GM12874 (cell line): ENCODE data around the gene WAPL.
A peak's percentile ranks its signal among the peaks of the same experiment; 100 is the strongest.

Source experiments
- TF ChIP-seq, protein P1 (sequence below): IDR thresholded peaks from 2 replicates; pipeline ENCODE4 v1.5.1; 2011; ENCODE audit warnings: low read depth, mild to moderate bottlenecking, control low read depth, low read length, moderate library complexity; ENCODE audit not compliant: insufficient read depth

WAPL gene, protein sequence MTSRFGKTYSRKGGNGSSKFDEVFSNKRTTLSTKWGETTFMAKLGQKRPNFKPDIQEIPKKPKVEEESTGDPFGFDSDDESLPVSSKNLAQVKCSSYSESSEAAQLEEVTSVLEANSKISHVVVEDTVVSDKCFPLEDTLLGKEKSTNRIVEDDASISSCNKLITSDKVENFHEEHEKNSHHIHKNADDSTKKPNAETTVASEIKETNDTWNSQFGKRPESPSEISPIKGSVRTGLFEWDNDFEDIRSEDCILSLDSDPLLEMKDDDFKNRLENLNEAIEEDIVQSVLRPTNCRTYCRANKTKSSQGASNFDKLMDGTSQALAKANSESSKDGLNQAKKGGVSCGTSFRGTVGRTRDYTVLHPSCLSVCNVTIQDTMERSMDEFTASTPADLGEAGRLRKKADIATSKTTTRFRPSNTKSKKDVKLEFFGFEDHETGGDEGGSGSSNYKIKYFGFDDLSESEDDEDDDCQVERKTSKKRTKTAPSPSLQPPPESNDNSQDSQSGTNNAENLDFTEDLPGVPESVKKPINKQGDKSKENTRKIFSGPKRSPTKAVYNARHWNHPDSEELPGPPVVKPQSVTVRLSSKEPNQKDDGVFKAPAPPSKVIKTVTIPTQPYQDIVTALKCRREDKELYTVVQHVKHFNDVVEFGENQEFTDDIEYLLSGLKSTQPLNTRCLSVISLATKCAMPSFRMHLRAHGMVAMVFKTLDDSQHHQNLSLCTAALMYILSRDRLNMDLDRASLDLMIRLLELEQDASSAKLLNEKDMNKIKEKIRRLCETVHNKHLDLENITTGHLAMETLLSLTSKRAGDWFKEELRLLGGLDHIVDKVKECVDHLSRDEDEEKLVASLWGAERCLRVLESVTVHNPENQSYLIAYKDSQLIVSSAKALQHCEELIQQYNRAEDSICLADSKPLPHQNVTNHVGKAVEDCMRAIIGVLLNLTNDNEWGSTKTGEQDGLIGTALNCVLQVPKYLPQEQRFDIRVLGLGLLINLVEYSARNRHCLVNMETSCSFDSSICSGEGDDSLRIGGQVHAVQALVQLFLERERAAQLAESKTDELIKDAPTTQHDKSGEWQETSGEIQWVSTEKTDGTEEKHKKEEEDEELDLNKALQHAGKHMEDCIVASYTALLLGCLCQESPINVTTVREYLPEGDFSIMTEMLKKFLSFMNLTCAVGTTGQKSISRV (N-terminal part only)

DNA sequence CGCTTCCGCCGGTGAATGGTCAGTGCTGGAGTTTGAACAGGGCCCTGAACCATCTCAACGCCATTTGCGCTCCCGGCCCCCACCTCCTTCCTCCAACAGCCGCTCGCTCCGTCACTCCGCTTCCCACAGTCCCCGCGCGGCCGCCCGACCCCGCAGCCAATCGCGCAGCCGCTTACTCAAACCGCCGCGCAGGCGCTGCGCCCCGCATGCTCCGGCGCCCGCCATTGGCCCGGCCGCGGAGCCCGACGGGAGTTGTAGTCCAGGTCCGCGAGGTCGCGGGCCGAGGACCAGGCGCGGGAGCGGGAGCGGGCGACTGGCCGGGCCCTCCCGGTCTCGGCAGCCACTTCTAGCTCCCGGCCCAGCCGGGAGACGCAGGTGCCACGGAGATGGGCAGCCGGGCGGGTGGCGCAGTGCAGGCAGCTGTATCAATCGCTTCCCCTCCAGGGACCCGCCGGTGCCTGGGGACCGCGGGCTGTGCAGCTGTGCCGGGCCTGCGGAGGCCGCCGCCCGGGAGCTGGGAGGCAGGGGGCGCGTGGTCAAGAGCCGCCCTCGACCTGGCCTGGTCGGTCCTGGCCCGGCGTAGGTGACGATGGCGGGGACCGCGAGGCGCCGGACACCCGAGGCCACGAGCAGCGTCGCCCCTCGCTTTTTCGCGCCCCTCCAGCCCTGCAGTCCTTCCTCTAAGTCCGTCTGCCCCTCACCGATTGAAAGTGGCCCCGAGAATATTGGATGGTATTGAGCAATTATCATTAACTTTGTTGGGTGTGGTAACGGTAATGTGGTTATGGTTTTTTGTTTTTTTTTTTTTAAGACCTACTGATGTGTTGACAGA is at the start of gene WAPL:
TSS of gene WAPL (minus strand) at position 115 of the 832 bp plus-strand sequence. CDS start 3,723 bp downstream, outside the sequence.
- TF ChIP-seq, protein P1, sequence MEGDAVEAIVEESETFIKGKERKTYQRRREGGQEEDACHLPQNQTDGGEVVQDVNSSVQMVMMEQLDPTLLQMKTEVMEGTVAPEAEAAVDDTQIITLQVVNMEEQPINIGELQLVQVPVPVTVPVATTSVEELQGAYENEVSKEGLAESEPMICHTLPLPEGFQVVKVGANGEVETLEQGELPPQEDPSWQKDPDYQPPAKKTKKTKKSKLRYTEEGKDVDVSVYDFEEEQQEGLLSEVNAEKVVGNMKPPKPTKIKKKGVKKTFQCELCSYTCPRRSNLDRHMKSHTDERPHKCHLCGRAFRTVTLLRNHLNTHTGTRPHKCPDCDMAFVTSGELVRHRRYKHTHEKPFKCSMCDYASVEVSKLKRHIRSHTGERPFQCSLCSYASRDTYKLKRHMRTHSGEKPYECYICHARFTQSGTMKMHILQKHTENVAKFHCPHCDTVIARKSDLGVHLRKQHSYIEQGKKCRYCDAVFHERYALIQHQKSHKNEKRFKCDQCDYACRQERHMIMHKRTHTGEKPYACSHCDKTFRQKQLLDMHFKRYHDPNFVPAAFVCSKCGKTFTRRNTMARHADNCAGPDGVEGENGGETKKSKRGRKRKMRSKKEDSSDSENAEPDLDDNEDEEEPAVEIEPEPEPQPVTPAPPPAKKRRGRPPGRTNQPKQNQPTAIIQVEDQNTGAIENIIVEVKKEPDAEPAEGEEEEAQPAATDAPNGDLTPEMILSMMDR, result no peak

DNA sequence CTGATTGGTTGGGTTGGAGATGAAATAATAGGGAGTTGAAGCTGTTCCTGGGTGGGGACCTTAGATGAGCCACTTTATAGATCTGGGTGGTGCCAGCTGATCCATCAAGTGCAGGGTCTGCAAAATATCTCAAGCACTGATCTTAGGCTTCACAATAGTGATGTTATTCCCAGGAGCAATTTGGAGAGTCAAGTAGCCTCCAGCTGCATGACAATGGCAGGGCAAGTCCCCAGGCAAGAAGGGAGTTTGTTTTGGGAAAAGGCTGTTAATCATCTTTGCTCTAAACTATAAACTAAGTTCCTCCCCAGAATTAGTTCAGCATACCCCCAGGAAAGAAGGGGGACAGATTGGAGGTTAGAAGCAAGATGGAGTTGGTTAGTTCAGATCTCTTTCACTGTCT is 47.7 kb upstream of the WAPL start:
- TF ChIP-seq, protein P1, result no peak

DNA sequence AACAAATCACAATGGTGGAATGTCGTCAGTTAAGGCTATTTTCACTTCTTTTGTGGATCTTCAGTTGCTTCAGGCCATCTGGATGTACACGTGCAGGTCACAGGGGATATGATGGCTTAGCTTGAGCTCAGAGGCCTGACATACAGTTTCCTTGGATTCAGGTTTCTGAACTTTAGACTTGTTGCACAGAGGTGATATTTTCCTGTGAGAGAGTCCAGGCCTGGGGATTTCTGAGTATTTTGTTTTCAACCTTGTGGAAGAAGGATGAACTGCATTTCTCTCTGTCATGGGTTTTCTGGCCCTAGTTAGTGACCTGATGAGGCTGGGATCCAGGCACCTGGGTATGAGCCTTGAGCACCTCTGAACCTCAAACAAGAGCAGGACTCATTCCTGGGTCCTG is 44.9 kb upstream of the WAPL start:
- TF ChIP-seq, protein P1, result peak; percentile 17; the same call in 1 of the 2 replicates

DNA sequence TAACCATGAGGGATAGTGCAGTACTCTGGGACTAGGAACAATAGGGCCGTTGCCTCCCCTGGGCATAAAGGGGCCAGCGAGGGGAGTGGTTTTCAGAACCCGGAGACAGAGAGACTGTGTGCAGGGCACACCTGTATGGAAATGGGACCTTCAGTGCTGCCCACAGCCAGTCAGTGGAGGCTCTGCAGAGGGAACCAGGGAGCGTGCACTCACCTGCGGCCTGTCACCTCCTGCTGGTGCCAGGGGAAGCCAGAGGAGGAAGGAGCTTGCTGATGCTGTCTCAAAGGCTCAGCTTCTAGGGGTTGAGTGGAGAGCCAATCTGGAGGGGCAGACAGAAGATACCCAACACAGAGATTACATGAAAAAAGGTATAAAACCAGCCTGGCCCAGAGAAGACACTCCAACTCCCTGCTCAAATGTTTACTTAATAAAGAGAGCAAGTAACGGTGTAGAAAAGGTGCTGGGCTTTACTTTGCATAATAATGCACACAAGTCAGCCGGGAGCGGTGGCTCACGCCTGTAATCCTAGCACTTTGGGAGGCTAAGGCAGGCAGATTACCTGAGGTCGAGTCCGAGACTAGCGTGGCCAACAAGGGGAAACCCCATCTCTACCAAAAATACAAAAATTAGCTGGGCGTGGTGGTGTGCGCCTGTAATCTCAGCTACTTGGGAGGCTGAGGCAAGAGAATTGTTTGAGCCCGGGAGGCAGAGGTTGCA is 35.5 kb upstream of the WAPL start:
- TF ChIP-seq, protein P1, result no peak

DNA sequence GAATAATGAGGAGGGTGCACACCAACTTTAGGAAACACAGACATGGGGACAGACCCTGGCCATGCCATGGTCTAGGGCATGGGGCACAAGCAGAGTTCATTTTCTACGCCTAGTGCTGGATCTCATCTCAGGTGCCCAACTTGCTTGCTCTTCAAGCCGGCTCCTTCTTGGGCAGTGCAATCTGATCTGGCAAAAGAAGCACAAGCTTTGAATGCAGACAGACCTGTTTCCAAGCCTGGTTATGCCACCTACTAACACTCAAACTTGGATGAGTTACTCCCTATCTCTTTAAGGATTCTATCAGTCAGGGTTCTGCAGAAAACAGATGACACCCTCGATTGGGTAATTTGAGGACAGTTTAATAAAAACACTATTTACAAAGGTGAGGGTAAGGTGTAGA is 34.9 kb upstream of the WAPL start:
- TF ChIP-seq, protein P1, result no peak

DNA sequence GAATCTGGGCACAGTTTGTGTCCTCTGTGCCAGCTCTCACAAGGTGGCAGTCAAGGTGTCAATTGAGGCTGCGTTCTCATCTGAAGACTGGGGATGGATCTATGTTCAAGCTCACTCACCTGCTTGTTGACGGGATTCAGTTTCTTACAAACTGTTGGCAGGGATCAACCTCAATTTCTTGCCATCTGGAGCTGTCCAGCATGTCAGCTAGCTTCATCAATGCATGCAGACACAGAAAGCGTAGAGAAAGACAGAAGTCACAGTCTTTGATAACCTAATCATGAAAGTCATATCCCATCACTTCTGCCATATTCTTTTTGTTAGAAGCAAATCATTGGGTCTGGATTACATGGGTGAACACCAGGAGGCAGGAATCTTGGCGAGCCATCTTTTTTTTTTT is 32.0 kb upstream of the WAPL start:
- TF ChIP-seq, protein P1, result no peak
